GM18951 (cell line): ENCODE measurements around the gene NDNF.

Source experiments
- POLR2A ChIP-seq: IDR thresholded peaks from 4 replicates; pipeline ENCODE4 v1.6.1; 2011; ENCODE audit warnings: mild to moderate bottlenecking; ENCODE audit not compliant: insufficient read length, insufficient read depth; ENCODE audit errors: extremely low read depth
- in situ Hi-C: fragments of 300-500 bp; cut with MboI; formaldehyde crosslinking; loops from one replicate; pipeline ENCODE4 v1.12.0; 2022; ENCODE audit warnings: low sequenced_read_pairs, mixed read lengths, inconsistent platforms; ENCODE audit not compliant: unreplicated experiment

The NDNF gene

GRCh38 chr4:121026034-121026433, 46.3 kb downstream of the NDNF start:
- TF ChIP-seq POLR2A = no peak
- in situ Hi-C loops = no loop called here

GRCh38 chr4:121025540-121025939, 46.8 kb downstream of the NDNF start:
- in situ Hi-C loops = no loop called here
- TF ChIP-seq POLR2A = no peak

- in situ Hi-C loops = no loop called here
- no peak for TF ChIP-seq POLR2A
Measured at GRCh38 chr4:121018543-121018942, 53.8 kb downstream of the NDNF start.

- in situ Hi-C loops = no loop called here
- TF ChIP-seq POLR2A = no peak
Measured at GRCh38 chr4:121016611-121017010, 55.7 kb downstream of the NDNF start.

GRCh38 chr4:121015421-121015820, 56.9 kb downstream of the NDNF start:
- in situ Hi-C loops = no loop called here
- no peak for TF ChIP-seq POLR2A

- no peak for TF ChIP-seq POLR2A
- in situ Hi-C loops = no loop called here
Measured at GRCh38 chr4:121014544-121014943, 57.8 kb downstream of the NDNF start.

GRCh38 chr4:121011780-121012340, 60.5 kb downstream of the NDNF start:
- no peak for TF ChIP-seq POLR2A
- in situ Hi-C loops = no loop called here

- TF ChIP-seq POLR2A = no peak
Measured at GRCh38 chr4:121011138-121011537, 61.2 kb downstream of the NDNF start.

GRCh38 chr4:121009578-121010478, 62.5 kb downstream of the NDNF start:
- TF ChIP-seq POLR2A = no peak
- in situ Hi-C loops = no loop called here

More at GRCh38 chr4:121011138-121011537, 61.2 kb downstream of the NDNF start:
- in situ Hi-C loops = no loop called here

- in situ Hi-C loops = no loop called here
- TF ChIP-seq POLR2A = no peak
Measured at GRCh38 chr4:121007660-121008059, 64.7 kb downstream of the NDNF start.

- TF ChIP-seq POLR2A = no peak
- in situ Hi-C loops = no loop called here
Measured at GRCh38 chr4:121003863-121004262, 68.5 kb downstream of the NDNF start.

GRCh38 chr4:120995266-120996010, 76.9 kb downstream of the NDNF start:
- in situ Hi-C loops = no loop called here
- TF ChIP-seq POLR2A = no peak

- TF ChIP-seq POLR2A = no peak
- in situ Hi-C loops = no loop called here
Measured at GRCh38 chr4:120994521-120994920, 77.8 kb downstream of the NDNF start.
